ENCODE measurements around the gene ABI3BP. TPM values are rescaled to one million over a fixed set of nuclear protein-coding genes. Genes with fewer than 3 reads are reported as not detected.

ABI3BP gene
- total RNA-seq, 2 donors from 2014 or later = 46.8 to 185 TPM

- Histone ChIP-seq H3K27ac (no peak overlapping the region), H3K4me3 (no peak overlapping the region), H3K36me3 (peaks cover 10% of the 10 kb centered on the region), H3K9me3 (no peaks in the 10 kb centered on the region), H3K27me3 (replicated peaks; ENCODE audit: insufficient read depth) (no peaks in the 10 kb centered on the region), H3K4me1 (ENCODE audit: control insufficient read depth in 1 of 2, low read depth in 2 of 2) (peaks cover 13 to 36% of the 10 kb centered on the region in 2 donors)
- ATAC-seq (ENCODE audit: insufficient number of reproducible peaks, low FRiP score, low read depth) (no peak), DNase-seq (ENCODE audit: low spot score) (no peak)
- TF ChIP-seq CTCF (IDR thresholded peaks at IDR 0.05) = no peak
Measured at GRCh38 chr3:100720426-100720825, 272.8 kb downstream of the ABI3BP start.

- H3K27me3 ChIP-seq (replicated peaks; ENCODE audit: insufficient read depth) = no peaks in the 10 kb centered on the region
- no peaks in the 10 kb centered on the region for H3K9me3 ChIP-seq
- ATAC-seq (ENCODE audit: insufficient number of reproducible peaks, low FRiP score, low read depth) = no peak
- H3K36me3 ChIP-seq = peaks cover 10% of the 10 kb centered on the region
- no peak for TF ChIP-seq CTCF (IDR thresholded peaks at IDR 0.05)
- H3K4me3 ChIP-seq = no peak overlapping the region
- no peak for DNase-seq (ENCODE audit: low spot score)
- H3K4me1 ChIP-seq (ENCODE audit: control insufficient read depth in 1 of 2, low read depth in 2 of 2) = peaks cover 13 to 39% of the 10 kb centered on the region in 2 donors
- H3K27ac ChIP-seq = no peak overlapping the region
Measured at GRCh38 chr3:100719136-100719535, 274.1 kb downstream of the ABI3BP start.

- DNase-seq (ENCODE audit: low spot score) = no peak
- no peak for ATAC-seq (ENCODE audit: insufficient number of reproducible peaks, low FRiP score, low read depth)
- peaks cover 10% of the 10 kb centered on the region for H3K36me3 ChIP-seq
- TF ChIP-seq CTCF (IDR thresholded peaks at IDR 0.05) = no peak
- H3K27ac ChIP-seq = no peak overlapping the region
- no peaks in the 10 kb centered on the region for H3K27me3 ChIP-seq (replicated peaks; ENCODE audit: insufficient read depth)
- H3K4me3 ChIP-seq = no peak overlapping the region
- H3K9me3 ChIP-seq = no peaks in the 10 kb centered on the region
- H3K4me1 ChIP-seq (ENCODE audit: control insufficient read depth in 1 of 2, low read depth in 2 of 2) = peaks cover 13 to 49% of the 10 kb centered on the region in 2 donors
Measured at GRCh38 chr3:100717637-100718487, 275.4 kb downstream of the ABI3BP start.

DNA sequence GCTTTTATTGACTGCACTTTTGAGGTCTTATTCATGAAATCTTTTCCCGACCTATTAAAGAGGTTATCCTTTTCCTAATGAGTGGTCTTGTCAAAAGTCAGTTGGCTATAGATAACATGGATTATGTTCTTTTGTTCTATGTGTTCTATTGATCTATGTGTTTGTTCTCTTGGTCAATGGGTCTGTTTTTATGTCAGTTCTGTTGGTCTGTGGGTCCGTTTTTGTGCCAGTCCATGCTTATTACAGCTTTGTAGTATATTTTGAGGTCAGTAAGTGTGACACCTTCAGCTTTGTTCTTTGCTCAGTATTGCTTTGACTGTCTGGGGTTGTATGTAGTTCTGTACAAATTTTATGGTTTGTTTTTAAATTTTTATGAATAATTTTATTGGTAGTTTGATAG lies 276.2 kb downstream of the ABI3BP start:
- Histone ChIP-seq H3K4me1 (ENCODE audit: control insufficient read depth in 1 of 2, low read depth in 2 of 2) (peaks cover 19 to 54% of the 10 kb centered on the region in 2 donors), H3K4me3 (no peak overlapping the region), H3K36me3 (peaks cover 10% of the 10 kb centered on the region), H3K9me3 (no peaks in the 10 kb centered on the region), H3K27ac (no peak overlapping the region), H3K27me3 (replicated peaks; ENCODE audit: insufficient read depth) (no peaks in the 10 kb centered on the region)
- DNase-seq (ENCODE audit: low spot score) (no peak), ATAC-seq (ENCODE audit: insufficient number of reproducible peaks, low FRiP score, low read depth) (no peak)
- TF ChIP-seq CTCF (IDR thresholded peaks at IDR 0.05) = no peak

DNA sequence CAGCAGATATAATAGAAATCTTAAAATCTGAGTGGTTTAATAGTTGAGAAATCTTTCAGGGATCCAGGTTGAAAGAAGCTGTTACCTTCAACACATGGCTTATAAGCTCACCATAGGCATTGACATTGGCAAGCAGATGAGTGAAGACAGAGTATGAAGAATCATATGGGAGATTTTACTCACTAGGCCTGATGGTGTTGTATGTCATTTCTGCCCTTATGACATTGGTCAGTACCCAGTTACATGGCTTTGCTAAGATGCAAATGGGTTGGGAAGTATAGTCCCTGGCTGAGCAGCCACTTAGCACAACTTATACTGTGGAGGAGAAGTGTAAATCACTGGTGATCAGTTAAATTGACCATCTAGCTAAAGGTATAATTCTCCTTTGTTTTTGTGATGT lies 278.0 kb downstream of the ABI3BP start:
- Histone ChIP-seq H3K9me3 (no peaks in the 10 kb centered on the region), H3K27ac (no peak overlapping the region), H3K27me3 (replicated peaks; ENCODE audit: insufficient read depth) (no peaks in the 10 kb centered on the region), H3K36me3 (no peaks in the 10 kb centered on the region), H3K4me1 (ENCODE audit: control insufficient read depth in 1 of 2, low read depth in 2 of 2) (peaks cover 23 to 69% of the 10 kb centered on the region in 2 donors), H3K4me3 (no peak overlapping the region)
- ATAC-seq (ENCODE audit: insufficient number of reproducible peaks, low FRiP score, low read depth) (no peak), DNase-seq (ENCODE audit: low spot score) (no peak)
- TF ChIP-seq CTCF (IDR thresholded peaks at IDR 0.05) = no peak
